Left lung (tissue), 10 donors: ENCODE results near the gene RHOC. TPM values are rescaled to one million over a fixed set of nuclear protein-coding genes. Genes with fewer than 3 reads are reported as not detected.

ENCODE experiments used
- ATAC-seq: fragments of 200-7000 bp; cut with Tn5 transposase; one replicate; pipeline ENCODE4 v1.9.1; 2020; ENCODE audit warnings: moderate library complexity
- DNase-seq, 4 donors: peaks; one replicate each; pipeline ENCODE4 v3.0.0-alpha.2; 2013 to 2020
- H3K27ac ChIP-seq, 2 donors: fragments of 200-600 bp; sonication (generic) in 1 of 2; one replicate each; pipeline versions ENCODE4 v1.5.0 to v1.8.0; 2020 to 2021
- H3K27me3 ChIP-seq, 2 donors: fragments of 200-600 bp; sonication (generic) in 1 of 2; one replicate each; pipeline versions ENCODE4 v1.5.0 to v1.8.0; 2020 to 2021
- H3K36me3 ChIP-seq, 2 donors: fragments of 200-600 bp; sonication (generic) in 1 of 2; one replicate each; pipeline versions ENCODE4 v1.5.0 to v1.8.0; 2020 to 2021
- H3K4me1 ChIP-seq, 2 donors: fragments of 200-600 bp; one replicate each; pipeline ENCODE4 v1.8.0; 2021
- H3K4me3 ChIP-seq, 2 donors: fragments of 200-600 bp; sonication (generic) in 1 of 2; one replicate each; pipeline versions ENCODE4 v1.5.0 to v1.8.0; 2020 to 2021; ENCODE audit warnings: mild to moderate bottlenecking in 1 of 2
- H3K9me3 ChIP-seq, 2 donors: fragments of 200-600 bp; sonication (generic) in 1 of 2; one replicate each; pipeline versions ENCODE4 v1.5.0 to v1.8.0; 2020 to 2021
- intact Hi-C, 2 donors: fragments of 100-400 bp; cut with DNase I; formaldehyde crosslinking; loops; one replicate each; pipeline versions ENCODE4 v1.11.2 to v1.14.2; 2022
- polyA plus RNA-seq, 6 donors: library from polyadenylated mRNA; unstranded; fragments of 120-200 nt; gene quantifications; one replicate each; pipeline ENCODE4 v1.2.1, GENCODE V29; 2013; ENCODE audit not compliant: insufficient read length in 6 of 6
- total RNA-seq, 2 donors: library from RNA; stranded (reverse); fragmentation: NEBNext Ultra II Directional; extraction: Animal tissue kit (Norgen Biotek cat#: 25700); gene quantifications; one replicate each; pipeline ENCODE4 v1.2.1, GENCODE V29; 2021
- TF ChIP-seq, protein P1 (sequence below), 2 donors: fragments of 200-600 bp; sonication (generic) in 1 of 2; IDR thresholded peaks; one replicate each; pipeline versions ENCODE4 v1.5.0 to v1.8.0; 2021; ENCODE audit warnings: antibody characterized with exemption in 2 of 2
- donor health status: DM: no; HTN: yes; CAD: no.
- donor health status: DM: no; HTN: no; CAD: no.

The RHOC gene
- total and polyA plus RNA-seq, 8 donors, result 195 to 259 (median 208) TPM

DNA sequence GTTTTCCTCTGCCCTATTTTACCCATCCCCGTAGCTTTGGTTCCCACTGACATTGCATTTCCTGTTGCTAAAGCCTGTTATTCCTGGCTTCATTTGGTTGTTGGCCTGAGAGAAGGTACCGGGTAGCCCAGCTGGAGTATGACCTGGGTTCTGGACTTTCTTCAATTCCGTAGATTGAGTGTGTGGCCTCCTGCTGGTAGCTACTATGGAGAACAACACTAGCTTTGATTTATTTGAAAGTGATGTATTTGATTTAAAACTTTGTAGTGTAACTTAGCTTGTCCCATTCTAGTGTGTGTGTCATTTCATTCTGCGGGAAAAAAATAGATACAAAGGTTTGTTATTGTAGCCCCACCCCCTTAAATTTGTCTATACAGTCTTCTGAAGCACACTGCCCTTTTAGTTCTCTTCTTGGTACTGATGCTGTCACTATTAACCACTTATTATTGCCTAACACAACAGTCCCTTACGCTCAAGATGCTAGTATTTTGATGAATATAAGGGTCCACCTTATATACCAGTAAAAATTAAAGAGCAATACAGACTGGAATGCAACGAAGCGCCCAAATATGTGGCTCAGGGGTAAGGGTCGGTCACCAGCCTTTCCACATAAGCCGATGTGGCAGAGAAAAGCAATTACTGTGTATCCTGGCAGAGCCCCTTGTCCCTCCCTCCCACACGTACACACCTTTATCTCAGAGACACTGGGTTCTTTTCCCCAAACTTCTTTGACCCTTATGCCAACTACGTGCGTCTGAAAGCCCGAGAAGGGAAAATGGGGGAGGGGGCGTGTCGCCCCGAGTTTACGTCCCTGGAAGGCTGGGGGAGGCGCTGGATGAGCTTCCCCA is 33.1 kb downstream of the RHOC start:
- Histone ChIP-seq H3K27me3 (no peaks in the 10 kb centered on the region), H3K4me3 (peak overlapping the region; percentile 89 to 90), H3K4me1 (peaks cover 0 to 42% of the 10 kb centered on the region in 2 donors), H3K9me3 (no peaks in the 10 kb centered on the region), H3K36me3 (peaks cover 0 to 35% of the 10 kb centered on the region in 2 donors), H3K27ac (peak overlapping the region; percentile 90 to 95)
- TF ChIP-seq, protein P1, sequence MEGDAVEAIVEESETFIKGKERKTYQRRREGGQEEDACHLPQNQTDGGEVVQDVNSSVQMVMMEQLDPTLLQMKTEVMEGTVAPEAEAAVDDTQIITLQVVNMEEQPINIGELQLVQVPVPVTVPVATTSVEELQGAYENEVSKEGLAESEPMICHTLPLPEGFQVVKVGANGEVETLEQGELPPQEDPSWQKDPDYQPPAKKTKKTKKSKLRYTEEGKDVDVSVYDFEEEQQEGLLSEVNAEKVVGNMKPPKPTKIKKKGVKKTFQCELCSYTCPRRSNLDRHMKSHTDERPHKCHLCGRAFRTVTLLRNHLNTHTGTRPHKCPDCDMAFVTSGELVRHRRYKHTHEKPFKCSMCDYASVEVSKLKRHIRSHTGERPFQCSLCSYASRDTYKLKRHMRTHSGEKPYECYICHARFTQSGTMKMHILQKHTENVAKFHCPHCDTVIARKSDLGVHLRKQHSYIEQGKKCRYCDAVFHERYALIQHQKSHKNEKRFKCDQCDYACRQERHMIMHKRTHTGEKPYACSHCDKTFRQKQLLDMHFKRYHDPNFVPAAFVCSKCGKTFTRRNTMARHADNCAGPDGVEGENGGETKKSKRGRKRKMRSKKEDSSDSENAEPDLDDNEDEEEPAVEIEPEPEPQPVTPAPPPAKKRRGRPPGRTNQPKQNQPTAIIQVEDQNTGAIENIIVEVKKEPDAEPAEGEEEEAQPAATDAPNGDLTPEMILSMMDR (IDR thresholded peaks at IDR 0.05), result peak in 1 of 2 donors; percentile 13
- intact Hi-C loops, result loop anchor here in 1 of 2 donors (10.0 kb wide), 1 partner anchor 49 kb away; no protein-coding TSS in a partner anchor
- DNase-seq (peak in 2 of 4 donors; percentile 27 to 54), ATAC-seq (peak; percentile 40)

DNA sequence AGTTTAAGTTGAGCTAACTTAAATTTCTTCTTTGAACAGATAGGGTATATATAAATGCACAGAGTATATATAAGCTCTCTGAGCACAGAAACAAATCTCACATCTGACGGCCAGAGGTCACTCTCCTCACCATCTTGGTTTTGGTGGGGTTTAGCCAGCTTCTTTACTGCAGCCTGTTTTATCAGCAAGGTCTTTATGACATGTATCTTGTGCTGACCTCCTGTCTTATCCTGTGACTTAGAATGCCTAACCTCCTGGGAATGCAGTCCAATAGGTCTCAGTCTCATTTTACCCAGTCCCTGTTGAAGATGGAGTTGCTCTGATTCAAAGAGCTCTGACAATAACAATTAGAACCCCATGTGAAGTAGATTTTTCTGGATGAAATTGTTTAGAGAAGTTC is 34.1 kb downstream of the RHOC start:
- Histone ChIP-seq H3K4me1 (peaks cover 0 to 42% of the 10 kb centered on the region in 2 donors), H3K27me3 (no peaks in the 10 kb centered on the region), H3K4me3 (no peak overlapping the region), H3K9me3 (no peaks in the 10 kb centered on the region), H3K27ac (peak overlapping the region in 1 of 2 donors; percentile 90), H3K36me3 (peaks cover 0 to 45% of the 10 kb centered on the region in 2 donors)
- no peak for DNase-seq
- TF ChIP-seq, protein P1 (IDR thresholded peaks at IDR 0.05), result no peak
- intact Hi-C loops, result loop anchor here in 1 of 2 donors (10.0 kb wide), 1 partner anchor 48 kb away; no protein-coding TSS in a partner anchor
- no peak for ATAC-seq

DNA sequence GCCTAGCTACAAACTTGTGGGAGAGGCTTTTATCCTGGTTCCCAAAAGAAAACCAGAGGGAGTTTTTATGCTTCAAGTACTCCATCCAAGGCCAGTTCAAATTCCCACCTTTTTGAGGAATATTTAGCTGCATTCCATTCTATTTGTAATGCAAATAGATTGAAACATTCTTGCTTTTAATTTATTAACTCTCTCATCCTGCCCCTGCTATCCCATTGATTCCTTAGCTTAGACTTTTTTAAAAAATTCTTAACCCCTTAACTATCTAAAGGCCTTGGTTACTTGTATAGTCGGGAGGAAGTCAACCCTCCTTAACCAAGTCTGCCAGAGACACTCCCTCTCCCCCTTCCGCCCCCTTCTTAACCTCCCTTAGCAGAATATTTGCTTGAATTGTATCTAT is 34.9 kb downstream of the RHOC start:
- Histone ChIP-seq H3K36me3 (peaks cover 0 to 53% of the 10 kb centered on the region in 2 donors), H3K27ac (no peak overlapping the region), H3K27me3 (no peaks in the 10 kb centered on the region), H3K4me3 (no peak overlapping the region), H3K9me3 (no peaks in the 10 kb centered on the region), H3K4me1 (peaks cover 0 to 37% of the 10 kb centered on the region in 2 donors)
- TF ChIP-seq, protein P1 (IDR thresholded peaks at IDR 0.05), result no peak
- DNase-seq (no peak), ATAC-seq (no peak)
- intact Hi-C loops, result loop anchor here in 1 of 2 donors (10.0 kb wide), 1 partner anchor 47 kb away; no protein-coding TSS in a partner anchor

DNA sequence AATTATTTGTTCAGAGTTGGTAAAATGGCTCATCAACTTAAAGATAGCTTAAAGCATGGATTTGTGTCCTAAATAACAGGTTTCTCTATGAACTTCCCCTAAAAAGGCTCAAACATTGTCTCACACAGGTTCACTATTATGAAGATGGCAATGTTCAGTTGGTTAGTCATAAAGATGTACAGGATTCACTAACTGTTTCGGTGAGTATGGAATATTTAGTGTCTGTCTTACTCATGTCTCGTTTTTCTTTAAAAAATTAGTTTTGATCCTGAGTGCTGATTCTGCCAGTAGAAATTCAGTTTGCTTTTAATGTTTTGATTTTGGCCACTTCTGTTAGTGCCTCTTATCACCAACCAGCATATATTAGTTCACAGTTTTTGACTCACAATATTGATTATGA is 40.0 kb downstream of the RHOC start:
- ATAC-seq (no peak), DNase-seq (no peak)

DNA sequence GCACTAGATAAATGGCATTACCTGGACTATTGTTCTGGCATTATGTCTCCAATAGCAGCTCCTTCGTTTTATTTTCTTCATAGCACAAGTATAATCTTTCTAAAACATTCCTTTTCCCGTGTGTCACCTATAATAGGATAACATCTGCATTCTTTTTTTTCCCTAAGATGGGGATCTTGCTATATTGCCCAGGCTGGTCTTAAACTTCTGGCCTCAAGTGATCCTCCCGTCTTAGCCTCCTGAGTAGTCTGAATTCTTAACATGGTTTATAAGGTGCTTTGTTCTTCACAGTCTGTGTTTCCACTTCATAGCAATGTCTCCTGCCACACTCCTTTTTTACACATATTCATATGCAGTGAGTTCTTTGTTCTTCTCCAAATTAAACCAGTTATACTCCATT is 41.1 kb downstream of the RHOC start:
- Histone ChIP-seq H3K27me3 (no peaks in the 10 kb centered on the region), H3K4me1 (no peaks in the 10 kb centered on the region), H3K36me3 (peaks cover 0 to 100% of the 10 kb centered on the region in 2 donors), H3K4me3 (no peak overlapping the region), H3K27ac (no peak overlapping the region), H3K9me3 (no peaks in the 10 kb centered on the region)
- TF ChIP-seq, protein P1 (IDR thresholded peaks at IDR 0.05), result no peak
- intact Hi-C loops, result no loop called here
- DNase-seq (no peak), ATAC-seq (no peak)

More for the DNA sequence above, 40.0 kb downstream of the RHOC start:
- Histone ChIP-seq H3K27me3 (no peaks in the 10 kb centered on the region), H3K4me1 (no peaks in the 10 kb centered on the region), H3K4me3 (no peak overlapping the region), H3K27ac (no peak overlapping the region), H3K9me3 (no peaks in the 10 kb centered on the region), H3K36me3 (peaks cover 0 to 100% of the 10 kb centered on the region in 2 donors)
- intact Hi-C loops, result no loop called here
- TF ChIP-seq, protein P1 (IDR thresholded peaks at IDR 0.05), result no peak
